GM18502 (cell line): ENCODE results near the gene RBBP4.

ENCODE experiments used
- ATAC-seq: cut with Tn5 transposase; IDR thresholded peaks from one replicate; pipeline ENCODE4 v1.9.1; 2021; ENCODE audit warnings: mild to moderate bottlenecking; ENCODE audit not compliant: unreplicated experiment, poor library complexity

Gene RBBP4

GRCh38 chr1:32716312-32717148 lies 65.5 kb downstream of the RBBP4 start:
- ATAC-seq = no peak

- no peak for ATAC-seq
These were observed 66.5 kb downstream of the RBBP4 start for GRCh38 chr1:32717503-32717902.

GRCh38 chr1:32718036-32718435 lies 67.0 kb downstream of the RBBP4 start:
- ATAC-seq = no peak

DNA sequence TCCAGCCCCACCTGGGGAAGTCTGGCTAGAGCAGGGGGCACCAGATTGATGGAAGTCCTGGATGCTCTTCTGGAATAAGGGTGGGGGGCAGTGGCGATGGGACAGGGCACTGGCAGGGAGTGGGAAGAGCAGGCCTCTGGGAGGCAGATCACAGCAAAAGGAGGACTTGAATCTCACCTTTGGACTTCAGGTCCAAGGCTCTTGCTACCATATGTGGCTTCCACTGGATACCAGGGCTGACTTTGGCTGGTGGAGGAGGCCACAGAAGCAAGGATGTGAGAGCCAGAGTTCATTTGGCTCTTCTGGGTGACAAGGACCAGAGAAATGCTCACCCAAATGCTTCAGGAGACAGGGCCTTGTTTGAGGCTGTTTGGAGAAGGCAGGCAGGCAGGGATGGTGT lies 67.5 kb downstream of the RBBP4 start:
- ATAC-seq = no peak

- no peak for ATAC-seq
These were observed 68.8 kb downstream of the RBBP4 start for GRCh38 chr1:32719681-32720275.

DNA sequence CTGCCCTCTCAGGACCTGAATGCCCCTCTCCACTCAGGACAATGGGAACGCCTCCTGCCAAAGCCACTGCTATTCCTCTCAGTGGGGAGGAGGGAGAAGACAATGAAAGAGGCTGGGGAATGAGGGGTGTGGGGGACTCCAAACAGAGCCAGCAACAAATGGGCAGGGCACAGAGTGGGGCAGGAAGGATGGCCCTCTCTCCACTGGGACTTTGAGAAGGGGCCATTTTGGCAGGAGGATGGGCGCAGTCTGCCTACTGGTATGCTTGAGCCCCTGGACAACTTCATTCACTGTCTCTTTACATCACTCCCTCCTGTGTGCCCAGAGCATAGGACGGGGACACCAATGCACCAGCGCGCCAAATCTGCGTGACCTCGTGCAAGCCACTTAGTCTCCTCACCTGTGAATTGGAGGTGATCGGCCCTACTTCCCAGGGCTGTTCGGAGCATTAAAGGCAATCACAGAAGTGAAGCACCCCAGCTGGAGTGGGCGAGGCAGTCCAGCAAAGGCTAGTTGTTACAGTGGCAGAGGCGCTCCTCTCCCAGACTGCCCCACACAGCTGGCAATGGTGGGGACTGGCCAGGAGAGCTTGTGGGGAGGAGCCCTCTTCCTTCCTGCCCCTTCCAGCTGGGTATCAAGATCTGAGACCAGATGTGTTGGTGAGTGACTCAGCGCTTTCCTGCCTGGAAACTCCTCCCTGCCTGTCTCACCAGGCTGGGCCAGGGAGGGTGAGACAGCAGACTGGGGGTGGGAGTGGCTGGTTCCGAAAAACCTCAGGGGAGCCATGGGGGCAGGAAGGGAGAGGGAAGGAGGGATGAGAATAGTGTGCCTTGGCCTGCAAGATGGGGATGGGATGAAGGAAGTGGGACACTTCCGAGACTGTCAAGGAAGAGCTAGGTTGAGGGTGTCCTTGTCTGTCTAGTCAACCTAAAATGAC lies 73.9 kb downstream of the RBBP4 start:
- no peak for ATAC-seq

DNA sequence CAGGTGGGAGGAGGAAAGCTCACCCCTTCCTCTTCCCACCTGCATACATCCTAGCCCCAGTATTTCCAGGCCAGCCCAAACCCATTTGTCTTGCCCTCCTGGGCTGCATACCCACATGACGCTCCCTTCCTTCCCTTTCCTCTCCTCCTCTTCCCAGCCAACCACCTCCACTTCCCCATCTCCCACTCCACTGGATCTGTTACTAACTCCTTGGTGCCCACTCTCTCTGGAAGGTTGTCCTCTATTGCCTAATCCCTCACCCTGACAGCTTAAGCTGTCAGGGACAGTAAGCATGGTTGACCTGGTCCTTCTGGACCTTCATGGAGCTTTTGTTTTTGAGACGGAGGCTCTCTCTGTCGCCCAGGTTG lies 74.6 kb downstream of the RBBP4 start:
- ATAC-seq = no peak

DNA sequence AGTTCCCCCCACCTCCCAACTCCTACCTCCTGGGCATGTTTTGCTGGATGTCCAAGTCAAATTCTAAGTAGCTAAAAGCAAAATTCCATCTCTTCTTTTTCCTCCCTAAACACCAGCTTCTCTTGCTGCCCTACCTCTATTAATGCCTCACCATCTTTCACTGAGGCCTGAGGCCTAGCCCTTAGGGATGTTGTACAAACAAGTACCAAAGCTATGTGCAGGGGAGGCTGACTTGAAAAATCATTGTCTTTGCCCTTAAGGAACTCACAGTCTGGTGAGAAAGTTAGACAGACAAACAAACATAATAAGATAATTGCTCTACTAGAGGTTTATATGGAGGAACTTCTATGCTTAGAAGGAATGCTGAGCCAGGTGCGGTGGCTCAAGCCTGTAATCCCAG lies 76.9 kb downstream of the RBBP4 start:
- ATAC-seq = no peak

DNA sequence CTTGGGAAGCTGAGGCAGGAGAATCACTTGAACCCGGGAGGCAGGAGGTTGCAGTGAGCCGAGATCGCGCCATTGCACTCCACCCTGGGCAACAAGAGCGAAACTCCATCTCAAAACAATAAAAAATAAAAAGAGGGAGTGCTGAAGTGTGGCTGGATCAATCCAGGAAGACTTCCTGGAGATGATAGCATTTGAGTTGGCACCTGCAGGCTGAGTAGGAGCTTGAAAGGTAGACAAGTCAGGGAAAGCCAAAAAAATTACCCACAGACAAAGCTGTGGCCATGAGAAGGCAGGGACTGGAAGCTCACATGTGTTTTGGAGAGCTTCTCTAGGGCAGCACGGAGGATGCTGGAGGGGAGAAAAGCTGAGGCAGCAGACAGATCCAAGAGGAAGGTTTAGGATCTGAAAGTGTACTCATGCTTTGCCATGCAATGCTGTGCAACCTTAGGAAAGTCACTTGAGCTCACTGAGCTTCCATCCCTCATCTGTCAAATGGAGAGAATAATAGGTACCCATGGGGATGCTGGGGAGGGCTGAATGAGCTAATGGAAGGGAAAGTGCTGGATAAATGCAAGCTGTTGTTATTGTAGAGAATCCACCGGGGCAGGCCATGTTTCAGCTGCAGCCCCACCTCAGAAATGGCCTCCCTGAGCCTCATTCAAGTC lies 77.5 kb downstream of the RBBP4 start:
- ATAC-seq = no peak

- ATAC-seq = no peak
These were observed 78.4 kb downstream of the RBBP4 start for GRCh38 chr1:32729254-32730046.

GRCh38 chr1:32733582-32734321 lies 82.7 kb downstream of the RBBP4 start:
- ATAC-seq = no peak
